CD14-positive monocyte (primary cell): ENCODE data around the gene FIS1. TPM values are rescaled to one million over a fixed set of nuclear protein-coding genes. Genes with fewer than 3 reads are reported as not detected.

Experiments used
- DNase-seq, 3 donors: peaks; one replicate each; pipeline ENCODE4 v3.0.0-alpha.2; 2011 to 2022
- H2AFZ ChIP-seq: 2 replicates; pipeline ENCODE4 v1.6.0; 2012; ENCODE audit warnings: mild to moderate bottlenecking, low read depth, low read length, inconsistent platforms; ENCODE audit not compliant: insufficient read depth, poor library complexity, severe bottlenecking
- H3K27ac ChIP-seq, 2 donors: 1 replicate in 1 of 2; 2 replicates in 1 of 2; pipeline ENCODE4 v1.5.1; 2012 to 2013; ENCODE audit warnings: low read length in 2 of 2, control low read depth in 1 of 2, inconsistent platforms in 1 of 2, low read depth in 1 of 2, mild to moderate bottlenecking in 1 of 2
- H3K27me3 ChIP-seq, 2 donors: one replicate each; pipeline versions ENCODE4 v1.6.0 to v1.6.1; 2011 to 2013; ENCODE audit warnings: low read length in 2 of 2; ENCODE audit not compliant: control insufficient read depth in 2 of 2, insufficient read depth in 2 of 2
- H3K36me3 ChIP-seq, 2 donors: replicated peaks in 1 of 2; 1 replicate in 1 of 2; 2 replicates in 1 of 2; pipeline versions ENCODE4 v1.5.1 to v1.6.1; 2012 to 2013; ENCODE audit warnings: low read length in 2 of 2, control low read depth in 1 of 2, inconsistent platforms in 1 of 2, mild to moderate bottlenecking in 1 of 2; ENCODE audit not compliant: insufficient read depth in 2 of 2, control insufficient read depth in 1 of 2
- H3K4me1 ChIP-seq, 2 donors: 1 replicate in 1 of 2; 2 replicates in 1 of 2; pipeline versions ENCODE4 v1.5.1 to v1.6.1; 2012 to 2013; ENCODE audit warnings: low read length in 2 of 2, control low read depth in 1 of 2, inconsistent platforms in 1 of 2, mild to moderate bottlenecking in 1 of 2, moderate library complexity in 1 of 2; ENCODE audit not compliant: insufficient read depth in 2 of 2, control insufficient read depth in 1 of 2
- H3K4me2 ChIP-seq: replicated peaks from 2 replicates; pipeline ENCODE3; 2012; ENCODE audit warnings: low read length, moderate library complexity, mild to moderate bottlenecking; ENCODE audit not compliant: poor library complexity, severe bottlenecking; ENCODE audit errors: extremely low read depth
- H3K4me3 ChIP-seq, 3 experiments: fragments of 200-600 bp in 1 of 3; sonication (generic) in 1 of 3; replicated peaks in 1 of 3; 1 replicate in 2 of 3; 2 replicates in 1 of 3; pipeline ENCODE4 v1.5.1; 2011 to 2013; ENCODE audit warnings: low read length in 3 of 3, mild to moderate bottlenecking in 3 of 3, control low read depth in 2 of 3, low read depth in 2 of 3, inconsistent platforms in 1 of 3, moderate library complexity in 1 of 3
- H3K79me2 ChIP-seq: 2 replicates; pipeline ENCODE4 v1.6.0; 2012; ENCODE audit warnings: mild to moderate bottlenecking, control low read depth, inconsistent platforms, low read length, moderate library complexity; ENCODE audit not compliant: insufficient read depth
- H3K9ac ChIP-seq: 2 replicates; pipeline ENCODE4 v1.6.0; 2017; ENCODE audit warnings: low read length, mild to moderate bottlenecking; ENCODE audit not compliant: insufficient read depth, poor library complexity, severe bottlenecking
- H3K9me3 ChIP-seq, 2 donors: replicated peaks in 1 of 2; 1 replicate in 1 of 2; 2 replicates in 1 of 2; pipeline versions ENCODE4 v1.5.1 to v1.6.1; 2012 to 2013; ENCODE audit warnings: low read length in 2 of 2, control low read depth in 1 of 2; ENCODE audit not compliant: control insufficient read depth in 1 of 2, insufficient read depth in 1 of 2
- H4K20me1 ChIP-seq: 2 replicates; pipeline ENCODE4 v1.6.0; 2012; ENCODE audit warnings: mild to moderate bottlenecking, low read length, control low read depth, moderate library complexity; ENCODE audit not compliant: insufficient read depth
- H3K27ac Mint-ChIP-seq, 7 donors: one replicate each; pipeline ENCODE4 v1.8.0; 2020; ENCODE audit warnings: mild to moderate bottlenecking in 7 of 7, mixed read lengths in 7 of 7, moderate library complexity in 6 of 7, inconsistent platforms in 2 of 7
- H3K27me3 Mint-ChIP-seq, 3 donors: one replicate each; pipeline ENCODE4 v1.8.0; 2021 to 2022; ENCODE audit warnings: low read depth in 3 of 3, mild to moderate bottlenecking in 3 of 3, mixed read lengths in 3 of 3, moderate library complexity in 3 of 3, inconsistent platforms in 1 of 3
- H3K36me3 Mint-ChIP-seq, 2 donors: one replicate each; pipeline ENCODE4 v1.8.0; 2020; ENCODE audit warnings: mixed read lengths in 2 of 2, inconsistent platforms in 1 of 2, mild to moderate bottlenecking in 1 of 2
- H3K4me1 Mint-ChIP-seq: one replicate; pipeline ENCODE4 v1.8.0; 2020; ENCODE audit warnings: mild to moderate bottlenecking, mixed read lengths
- H3K4me3 Mint-ChIP-seq, 2 donors: one replicate each; pipeline ENCODE4 v1.8.0; 2020; ENCODE audit warnings: mild to moderate bottlenecking in 2 of 2, mixed read lengths in 2 of 2, moderate library complexity in 1 of 2
- H3K9me3 Mint-ChIP-seq, 7 donors: one replicate each; pipeline ENCODE4 v1.8.0; 2020 to 2022; ENCODE audit warnings: mixed read lengths in 7 of 7, mild to moderate bottlenecking in 6 of 7, moderate library complexity in 6 of 7, inconsistent platforms in 2 of 7
- WGBS: methylation state at CpG from one replicate; pipeline ENCODE4 v1.1.5; 2013; ENCODE audit warnings: missing lambda C conversion rate; ENCODE audit not compliant: insufficient coverage; 5-methylcytosine and 5-hydroxymethylcytosine counted together
- intact Hi-C, 2 donors: fragments of 100-400 bp; cut with micrococcal nuclease; formaldehyde crosslinking; loops; one replicate each; pipeline versions ENCODE4 v1.15.0 to v1.15.1; 2023
- polyA plus RNA-seq, 3 donors: library from polyadenylated mRNA; depleted of rRNA in 1 of 3; unstranded in 2 of 3; stranded (reverse) in 1 of 3; fragments of 300-500 nt in 2 of 3; fragments of >200 nt in 1 of 3; fragmentation: Illumina TruSeq in 2 of 3; gene quantifications; 1 replicate in 2 of 3; 2 replicates in 1 of 3; pipeline ENCODE4 v1.2.3, GENCODE V29; 2012 to 2021
- TF ChIP-seq, protein P1 (sequence below): fragments of 200-600 bp; IDR thresholded peaks from one replicate; pipeline ENCODE4 v1.8.0; 2022; ENCODE audit warnings: antibody characterized with exemption, mild to moderate bottlenecking

FIS1 gene
- polyA plus RNA-seq, 3 donors: 152 to 198 (median 195) TPM

- DNase-seq: no peak
- Histone ChIP-seq H3K9me3 (no peaks in the 10 kb centered on the region), H2AFZ (no peak overlapping the region), H3K9ac (no peak overlapping the region), H3K4me2 (no peak overlapping the region), H3K36me3 (peaks cover 68 to 74% of the 10 kb centered on the region in 2 donors), H3K79me2 (no peaks in the 10 kb centered on the region), H3K4me1 (peaks cover 12 to 14% of the 10 kb centered on the region in 2 donors), H4K20me1 (no peaks in the 10 kb centered on the region), H3K27ac (no peak overlapping the region), H3K4me3 (no peak overlapping the region), H3K27me3 (no peaks in the 10 kb centered on the region)
- Mint-ChIP-seq H3K4me3 (no peak overlapping the region), H3K36me3 (peaks cover 56 to 83% of the 10 kb centered on the region in 2 donors), H3K4me1 (peaks cover 7% of the 10 kb centered on the region), H3K9me3 (no peaks in the 10 kb centered on the region), H3K27me3 (peaks cover under 1 to 3% (median 3%) of the 10 kb centered on the region in 3 donors), H3K27ac (peak overlapping the region in 1 of 7 donors; percentile 5)
- TF ChIP-seq, protein P1, sequence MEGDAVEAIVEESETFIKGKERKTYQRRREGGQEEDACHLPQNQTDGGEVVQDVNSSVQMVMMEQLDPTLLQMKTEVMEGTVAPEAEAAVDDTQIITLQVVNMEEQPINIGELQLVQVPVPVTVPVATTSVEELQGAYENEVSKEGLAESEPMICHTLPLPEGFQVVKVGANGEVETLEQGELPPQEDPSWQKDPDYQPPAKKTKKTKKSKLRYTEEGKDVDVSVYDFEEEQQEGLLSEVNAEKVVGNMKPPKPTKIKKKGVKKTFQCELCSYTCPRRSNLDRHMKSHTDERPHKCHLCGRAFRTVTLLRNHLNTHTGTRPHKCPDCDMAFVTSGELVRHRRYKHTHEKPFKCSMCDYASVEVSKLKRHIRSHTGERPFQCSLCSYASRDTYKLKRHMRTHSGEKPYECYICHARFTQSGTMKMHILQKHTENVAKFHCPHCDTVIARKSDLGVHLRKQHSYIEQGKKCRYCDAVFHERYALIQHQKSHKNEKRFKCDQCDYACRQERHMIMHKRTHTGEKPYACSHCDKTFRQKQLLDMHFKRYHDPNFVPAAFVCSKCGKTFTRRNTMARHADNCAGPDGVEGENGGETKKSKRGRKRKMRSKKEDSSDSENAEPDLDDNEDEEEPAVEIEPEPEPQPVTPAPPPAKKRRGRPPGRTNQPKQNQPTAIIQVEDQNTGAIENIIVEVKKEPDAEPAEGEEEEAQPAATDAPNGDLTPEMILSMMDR: no peak
- intact Hi-C loops: no loop called here
- WGBS: 98% methylated on average over 9 of the region's 14 CpGs
Observed at GRCh38 chr7:101208794-101209193, 36.1 kb downstream of the FIS1 start.

DNA sequence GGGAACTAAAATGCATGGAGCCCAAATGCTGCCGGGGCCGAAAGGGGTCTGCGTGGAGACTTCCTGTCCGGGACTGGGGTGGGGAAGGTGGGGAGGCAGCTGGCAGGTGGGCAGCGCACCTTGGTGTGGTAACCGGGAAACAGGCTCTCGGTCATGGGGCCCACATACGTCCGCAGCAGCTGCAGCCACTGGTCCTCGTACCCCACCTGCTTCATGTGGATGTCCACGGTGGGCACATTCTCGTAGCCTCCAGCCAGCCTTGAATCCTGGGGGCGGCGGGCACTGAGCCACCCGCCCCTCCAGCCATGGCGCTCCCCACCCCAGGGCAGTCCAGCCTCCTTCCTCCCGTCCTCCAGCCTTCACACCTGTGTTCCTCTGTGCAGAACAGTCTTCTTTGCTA lies 37.4 kb downstream of the FIS1 start:
- Mint-ChIP-seq H3K4me1 (peaks cover 18% of the 10 kb centered on the region), H3K4me3 (no peak overlapping the region), H3K36me3 (peaks cover 52 to 77% of the 10 kb centered on the region in 2 donors), H3K9me3 (no peaks in the 10 kb centered on the region), H3K27ac (no peak overlapping the region), H3K27me3 (peaks cover 12 to 13% (median 13%) of the 10 kb centered on the region in 3 donors)
- Histone ChIP-seq H3K4me3 (no peak overlapping the region), H3K4me2 (no peak overlapping the region), H3K9ac (no peak overlapping the region), H3K4me1 (peaks cover 19 to 23% of the 10 kb centered on the region in 2 donors), H4K20me1 (no peaks in the 10 kb centered on the region), H3K9me3 (no peaks in the 10 kb centered on the region), H2AFZ (no peak overlapping the region), H3K27ac (no peak overlapping the region), H3K27me3 (peaks cover under 1 to 10% of the 10 kb centered on the region in 2 donors), H3K36me3 (peaks cover 58 to 61% of the 10 kb centered on the region in 2 donors), H3K79me2 (no peaks in the 10 kb centered on the region)
- WGBS: 95% methylated on average over 16 of the region's 17 CpGs
- TF ChIP-seq, protein P1: no peak
- DNase-seq: no peak
- intact Hi-C loops: no loop called here
